HG02943 (cell line): ENCODE measurements around the gene PROSER3.
A peak's percentile ranks its signal among the peaks of the same experiment; 100 is the strongest.

Source experiments
- ATAC-seq: cut with Tn5 transposase; IDR thresholded peaks from one replicate; pipeline ENCODE4 v1.9.1; 2021; ENCODE audit warnings: mild to moderate bottlenecking, low read depth, moderate library complexity; ENCODE audit not compliant: unreplicated experiment

Gene PROSER3

DNA sequence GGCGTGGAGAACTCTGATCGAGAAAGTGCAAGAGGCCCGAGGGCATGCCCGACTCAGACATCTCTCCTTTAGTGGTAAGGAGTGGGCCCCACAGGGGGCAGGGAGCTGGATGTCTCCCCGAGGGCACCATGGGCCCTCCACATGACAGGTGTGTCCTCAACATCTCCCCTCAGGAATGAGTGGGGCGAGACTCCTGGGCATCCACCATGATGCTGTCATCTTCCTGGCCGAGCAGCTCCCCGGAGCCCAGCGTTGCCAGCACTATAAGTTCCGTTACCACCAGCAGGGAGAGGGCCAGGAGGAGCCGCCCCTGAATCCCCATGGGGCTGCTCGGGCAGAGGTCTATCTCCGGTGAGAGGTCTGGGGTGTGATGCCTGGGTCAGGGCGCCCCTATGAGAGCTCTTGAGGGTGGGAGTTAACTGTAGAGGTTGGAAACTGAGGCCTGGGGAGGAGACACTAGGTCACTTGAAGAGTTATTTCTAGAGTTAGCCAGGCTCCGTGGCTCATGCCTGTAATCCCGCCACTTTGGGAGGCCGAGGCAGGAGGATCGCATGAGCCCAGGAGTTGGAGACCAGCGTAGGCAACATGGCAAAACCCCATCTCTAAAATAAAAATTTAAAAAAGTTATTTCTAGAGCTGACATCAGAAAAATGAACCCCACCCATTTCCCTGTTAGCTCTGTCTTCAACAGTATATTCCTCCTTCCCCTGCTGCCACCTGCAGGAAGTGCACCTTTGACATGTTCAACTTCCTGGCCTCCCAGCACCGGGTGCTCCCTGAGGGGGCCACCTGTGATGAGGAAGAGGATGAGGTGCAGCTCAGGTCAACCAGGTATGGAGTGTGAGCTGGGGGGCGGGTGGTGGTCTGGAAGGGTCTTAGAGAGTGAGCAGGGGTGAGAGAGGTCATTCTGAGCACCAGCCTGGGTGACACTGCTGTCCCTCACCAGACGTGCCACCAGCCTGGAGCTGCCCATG lies 20.8 kb upstream of the PROSER3 start:
- no peak for ATAC-seq

DNA sequence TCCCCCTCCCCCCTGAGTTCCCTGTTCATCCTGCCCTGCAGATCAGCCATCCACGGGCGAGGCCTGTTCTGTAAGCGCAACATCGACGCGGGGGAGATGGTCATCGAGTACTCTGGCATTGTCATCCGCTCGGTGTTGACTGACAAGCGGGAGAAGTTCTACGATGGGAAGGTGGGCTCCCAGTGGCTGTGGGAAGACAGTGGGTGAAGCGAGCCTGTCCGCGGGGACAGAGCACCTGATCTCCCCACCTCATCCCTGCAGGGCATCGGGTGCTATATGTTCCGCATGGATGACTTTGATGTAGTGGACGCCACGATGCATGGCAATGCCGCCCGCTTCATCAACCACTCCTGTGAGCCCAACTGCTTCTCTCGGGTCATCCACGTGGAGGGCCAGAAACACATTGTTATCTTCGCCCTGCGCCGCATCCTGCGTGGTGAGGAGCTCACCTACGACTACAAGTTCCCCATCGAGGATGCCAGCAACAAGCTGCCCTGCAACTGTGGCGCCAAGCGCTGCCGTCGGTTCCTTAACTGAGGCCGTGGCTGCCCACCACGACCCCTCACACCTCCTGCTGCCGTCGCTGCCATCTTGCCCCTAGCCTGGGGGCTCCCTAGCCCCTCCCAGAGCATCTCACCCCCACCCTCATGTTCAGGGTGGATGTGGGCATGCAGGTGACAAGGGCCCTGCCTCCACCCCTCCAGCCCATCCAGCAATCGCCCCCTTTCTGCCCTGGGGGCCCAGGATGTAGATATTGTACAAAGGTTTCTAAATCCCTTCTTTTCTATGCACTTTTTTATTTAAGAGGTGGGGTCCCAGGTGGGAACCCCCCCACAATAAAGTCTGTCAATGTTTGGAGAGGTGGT lies 19.7 kb upstream of the PROSER3 start:
- ATAC-seq = no peak

DNA sequence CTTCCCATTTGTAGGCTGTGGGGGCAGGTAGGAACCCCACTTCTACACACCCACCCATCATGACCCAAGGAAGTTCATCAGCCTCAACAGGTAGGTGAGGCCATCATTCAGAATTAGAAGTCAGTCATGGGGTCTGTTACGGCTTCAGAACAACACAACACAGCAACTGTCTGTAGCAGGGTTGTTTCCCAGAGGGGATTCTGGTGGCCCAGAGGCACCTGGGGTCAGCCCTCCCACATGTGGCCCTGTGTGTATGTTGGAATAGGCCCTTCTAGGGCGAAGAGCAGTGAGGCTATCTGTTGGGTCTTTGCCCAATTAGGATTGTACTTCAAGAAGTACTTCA lies 19.1 kb upstream of the PROSER3 start:
- no peak for ATAC-seq

DNA sequence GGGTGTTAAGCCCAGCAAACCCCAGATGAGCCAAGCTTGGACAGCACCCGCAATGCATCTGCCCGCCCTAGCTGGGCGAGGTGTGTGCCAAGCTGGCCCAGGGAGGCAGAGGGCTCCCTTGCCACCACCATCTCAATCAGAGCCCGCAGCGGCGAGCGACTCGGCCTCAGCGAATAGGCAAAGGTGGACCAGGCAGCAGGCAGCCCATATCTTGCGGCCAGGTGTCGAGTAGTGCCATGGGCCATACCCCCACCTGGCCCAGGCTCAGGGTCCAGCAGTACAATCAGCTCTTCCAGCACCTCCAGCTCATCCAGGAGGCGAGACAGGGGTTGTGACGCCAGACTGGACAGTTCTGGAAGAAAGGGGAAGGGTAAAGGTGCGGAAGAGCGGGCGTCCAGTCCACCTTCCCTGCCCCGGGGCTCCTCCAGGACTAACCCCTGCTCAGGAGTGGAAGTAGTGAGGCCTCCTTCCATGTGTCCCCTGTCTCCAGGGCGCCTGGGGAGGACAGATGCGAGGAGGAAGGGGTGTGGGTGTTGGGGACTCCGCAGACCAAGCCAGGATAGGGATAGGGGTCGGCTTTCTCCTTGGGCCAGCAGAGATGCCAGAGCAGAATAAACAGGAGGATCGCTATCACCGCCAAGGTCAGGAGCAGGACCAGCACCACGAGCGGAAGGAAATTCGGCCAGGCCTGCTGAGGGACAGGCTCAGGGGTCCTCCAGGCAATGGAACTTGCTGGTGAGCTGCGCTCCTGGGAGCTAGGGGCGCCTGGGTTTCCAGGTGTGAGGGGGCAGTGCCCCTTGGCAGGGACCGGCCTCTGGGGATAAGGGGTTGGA lies 18.5 kb upstream of the PROSER3 start:
- ATAC-seq = no peak

DNA sequence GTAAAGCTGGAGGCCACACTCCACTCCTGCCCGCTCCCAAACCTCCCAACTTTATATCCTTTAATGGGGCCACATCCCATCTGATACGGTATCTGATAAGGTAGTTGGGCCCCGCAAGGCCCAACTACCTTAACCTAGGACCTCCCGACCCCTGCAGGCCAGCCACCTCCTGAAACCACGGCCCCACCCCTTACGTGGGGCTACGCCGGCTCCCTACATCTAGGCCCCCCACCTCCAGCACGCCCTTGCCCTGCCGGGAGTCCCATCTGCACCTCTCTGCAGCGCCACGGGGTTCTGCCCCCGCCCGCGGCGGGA lies 17.9 kb upstream of the PROSER3 start:
- no peak for ATAC-seq

DNA sequence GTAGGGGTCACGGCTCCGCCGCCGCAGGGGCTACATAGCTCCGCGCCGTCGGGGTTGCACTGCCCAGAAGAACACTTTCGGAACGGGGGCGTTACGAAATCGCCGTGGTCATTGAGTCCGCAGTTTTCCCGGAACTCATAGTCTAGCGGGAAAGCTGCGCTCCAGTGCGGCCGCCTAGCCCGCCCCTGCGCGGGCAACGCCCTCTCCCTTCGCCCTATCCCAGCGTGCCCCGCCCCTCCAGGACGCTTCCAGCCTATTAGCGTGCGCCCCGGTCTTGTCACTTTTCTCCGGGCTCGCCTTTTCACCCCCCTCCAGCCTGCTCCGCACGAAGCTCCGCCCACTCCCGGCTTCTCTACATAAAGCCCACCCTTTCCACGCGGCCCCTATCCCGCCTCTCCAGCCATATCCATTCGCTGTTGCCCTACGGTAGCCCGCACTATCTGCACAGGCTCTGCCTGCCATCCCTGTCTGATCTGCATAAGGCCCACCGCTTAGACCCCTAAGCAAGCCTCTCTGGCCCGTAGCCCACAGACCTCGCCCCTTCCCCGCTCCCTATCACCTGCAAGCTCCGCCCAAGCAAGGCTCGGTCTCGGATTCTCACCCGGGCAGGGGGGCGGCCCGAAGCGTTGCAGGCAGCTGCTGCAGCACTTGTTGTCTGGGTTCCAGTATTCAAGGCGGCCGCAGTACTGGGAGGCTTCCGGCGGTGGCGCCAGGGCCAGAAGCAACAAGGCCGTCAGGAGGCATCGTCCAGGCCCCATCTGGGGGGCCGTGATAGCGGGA lies 17.4 kb upstream of the PROSER3 start:
- peak; percentile 56 for ATAC-seq

DNA sequence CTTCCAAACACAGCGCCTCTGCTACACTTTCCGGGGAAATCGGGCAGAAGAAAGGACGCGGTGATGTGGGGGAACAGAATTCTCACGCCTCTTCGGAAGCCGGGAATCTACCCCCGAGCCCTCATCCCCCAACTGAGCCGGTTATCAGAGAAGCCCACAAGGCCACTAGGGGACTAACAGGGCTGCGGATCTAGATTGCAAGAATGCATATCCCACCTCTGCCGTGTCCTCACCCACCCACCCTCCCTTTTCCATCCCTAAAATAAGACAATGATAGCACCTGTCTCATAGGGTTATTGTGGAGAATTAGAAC lies 16.8 kb upstream of the PROSER3 start:
- no peak for ATAC-seq

DNA sequence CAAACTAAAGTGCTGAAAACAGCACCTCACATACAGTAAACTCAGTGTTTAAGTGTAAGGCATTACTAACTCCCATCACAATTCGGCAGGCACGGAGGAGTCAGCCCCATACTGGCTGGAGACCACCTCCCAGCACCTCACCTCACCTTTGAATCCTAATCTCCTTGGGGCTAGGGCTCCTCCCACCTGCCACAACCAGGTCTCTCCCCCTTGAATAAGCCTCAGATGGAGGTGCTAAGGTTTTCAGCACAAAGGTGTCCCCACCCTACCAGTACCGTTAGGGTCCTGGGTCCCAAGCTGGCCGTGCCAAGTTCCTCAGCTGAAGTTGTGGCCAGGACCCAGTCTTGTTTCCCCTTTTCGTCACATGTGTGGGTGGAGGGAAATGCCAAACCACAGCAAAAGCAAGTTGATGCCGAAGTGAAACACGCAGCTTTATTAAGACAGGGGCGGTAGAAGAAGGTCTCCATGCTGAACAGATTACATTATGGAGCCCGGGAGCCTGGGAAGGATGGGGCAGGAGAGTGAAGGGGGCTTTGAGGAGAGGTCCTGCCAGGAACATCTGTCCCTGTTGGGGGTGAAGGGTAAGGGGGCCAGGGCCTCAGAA lies 15.8 kb upstream of the PROSER3 start, which contains the start of gene IGFLR1:
Gene IGFLR1 (minus strand): TSS at position 332 of the 604 bp plus-strand sequence. CDS start 1,272 bp downstream, outside the sequence.
- no peak for ATAC-seq

DNA sequence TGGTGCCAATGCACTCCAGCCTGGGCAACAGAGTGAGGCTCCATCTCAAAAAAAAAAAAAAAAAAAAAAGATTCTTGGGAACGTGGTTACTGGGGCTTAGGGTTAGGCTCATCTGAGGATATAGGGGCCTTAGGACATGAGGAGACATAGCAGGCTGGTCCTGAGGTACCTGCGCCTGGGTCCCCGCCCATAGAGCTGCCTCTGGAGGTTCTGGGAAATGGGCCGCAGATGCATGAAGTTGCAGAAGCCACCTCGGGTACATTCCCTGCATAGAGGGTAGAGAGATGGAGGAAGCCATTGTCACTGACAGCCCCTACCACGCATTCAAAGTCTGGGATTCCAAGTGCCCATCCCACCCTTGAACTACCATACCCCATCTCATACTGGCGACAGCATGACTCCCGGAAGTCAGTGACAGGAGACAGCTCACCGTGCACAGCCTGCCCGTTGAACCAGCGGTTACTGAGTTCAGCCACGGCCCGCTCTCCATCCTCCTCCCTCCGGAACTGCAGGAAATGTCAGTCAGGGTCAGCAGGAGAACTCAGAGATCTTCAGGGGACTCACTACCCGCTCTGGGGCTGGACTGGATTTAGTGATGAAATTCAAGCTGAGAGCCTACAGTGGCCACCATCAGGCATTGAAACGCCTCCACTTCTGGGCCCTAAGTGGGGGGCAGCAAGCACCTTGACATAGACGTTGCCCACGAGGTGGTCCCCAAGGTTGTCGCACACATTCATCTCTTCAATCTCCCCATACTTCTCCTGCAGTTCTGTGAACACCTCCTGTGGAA lies 14.1 kb upstream of the PROSER3 start:
- ATAC-seq = no peak

DNA sequence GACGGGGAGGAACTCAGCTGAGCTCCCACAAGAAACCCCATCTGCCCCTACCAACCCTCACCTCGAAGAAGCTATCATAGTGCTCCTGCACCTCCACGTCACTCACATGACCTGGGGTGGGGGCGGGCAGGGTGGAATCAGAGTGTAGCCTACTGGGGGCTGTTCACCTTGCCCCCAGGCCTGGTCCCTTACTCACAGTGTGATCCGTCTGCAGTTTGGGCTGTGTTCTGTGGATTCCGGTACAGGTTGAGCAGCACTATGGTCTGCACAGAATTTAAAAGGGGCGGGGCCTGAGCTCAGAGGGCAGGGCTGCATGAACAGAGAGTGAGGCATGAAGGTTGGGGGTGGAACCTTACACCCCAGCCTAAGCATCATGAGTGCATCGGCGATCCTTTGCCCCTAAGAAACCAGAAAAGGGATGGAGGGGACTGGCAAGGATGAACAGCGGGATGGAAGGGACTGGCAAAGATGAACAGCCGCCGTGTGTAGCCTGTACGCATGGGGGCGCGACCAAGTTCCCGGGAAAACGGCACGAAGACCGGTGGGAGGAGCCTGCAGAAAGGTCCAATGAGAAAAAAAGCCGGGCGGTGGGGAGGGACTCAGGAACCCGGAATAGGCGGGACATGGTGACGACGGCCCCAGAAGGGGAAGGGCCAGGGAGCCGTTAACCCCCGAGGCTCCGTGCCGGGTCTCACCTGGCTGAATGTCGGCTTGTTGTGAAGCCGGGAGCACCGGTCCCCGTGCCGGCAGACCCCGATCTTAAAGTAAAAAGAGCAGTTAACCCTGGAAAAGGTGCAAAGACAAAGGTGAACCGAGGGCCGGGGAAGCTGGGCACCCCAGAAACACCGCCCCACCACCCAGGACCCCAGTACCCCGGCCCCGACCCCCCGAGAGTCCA lies 13.3 kb upstream of the PROSER3 start:
- ATAC-seq = no peak

DNA sequence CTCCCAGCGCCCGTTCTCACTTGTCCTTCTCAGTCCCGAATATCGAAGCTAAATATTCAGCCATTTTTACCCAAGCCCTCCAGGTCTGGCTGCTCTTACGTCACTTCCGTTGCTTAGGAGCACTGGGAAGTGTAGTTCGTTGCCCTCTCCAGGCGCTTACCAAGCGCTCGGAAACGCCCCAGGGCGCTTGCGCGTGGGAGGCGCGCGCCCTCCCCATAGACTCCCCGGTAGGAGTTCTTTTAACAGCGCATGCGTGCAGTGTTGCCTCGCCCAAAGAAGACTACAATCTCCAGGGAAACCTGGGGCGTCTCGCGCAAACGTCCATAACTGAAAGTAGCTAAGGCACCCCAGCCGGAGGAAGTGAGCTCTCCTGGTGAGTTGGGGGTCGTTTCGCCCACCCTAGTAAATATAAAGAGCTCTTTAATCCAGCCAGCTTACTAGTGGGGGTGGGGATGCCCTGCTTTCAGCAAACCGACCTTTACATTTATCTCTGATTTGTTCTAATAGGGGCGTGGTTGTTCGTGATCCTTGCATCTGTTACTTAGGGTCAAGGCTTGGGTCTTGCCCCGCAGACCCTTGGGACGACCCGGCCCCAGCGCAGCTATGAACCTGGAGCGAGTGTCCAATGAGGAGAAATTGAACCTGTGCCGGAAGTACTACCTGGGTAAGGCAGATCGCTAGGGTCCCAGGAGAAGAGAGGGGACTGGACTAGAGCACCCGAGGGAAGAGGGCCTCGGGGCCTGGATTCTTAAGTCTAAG lies 12.5 kb upstream of the PROSER3 start, which contains the start of the genes PSENEN and U2AF1L4:
Gene PSENEN (plus strand): TSS at position 324 of the 759 bp plus-strand sequence. CDS start 280 bp downstream, at position 604.
Gene U2AF1L4 (minus strand): TSS at position 91 of the 759 bp plus-strand sequence. CDS start 27 bp downstream, at position 64.
- peak; percentile 36 for ATAC-seq

DNA sequence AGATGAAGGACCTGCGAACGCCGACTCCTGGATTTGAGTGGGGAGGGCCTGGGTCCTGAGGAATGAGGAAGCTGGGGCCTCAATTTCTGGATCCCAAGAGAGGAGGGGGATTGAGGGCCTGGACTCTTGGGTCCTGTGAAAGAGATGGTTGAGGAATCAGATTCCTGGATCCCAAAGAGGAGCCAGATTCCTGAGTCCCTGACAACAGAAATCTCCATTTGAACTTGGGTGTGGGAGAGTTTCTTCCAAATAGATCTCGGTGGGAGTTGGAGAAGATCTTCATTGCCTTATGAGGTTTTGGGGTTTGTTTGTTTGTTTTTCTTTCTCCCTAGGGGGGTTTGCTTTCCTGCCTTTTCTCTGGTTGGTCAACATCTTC lies 11.9 kb upstream of the PROSER3 start:
- no peak for ATAC-seq

DNA sequence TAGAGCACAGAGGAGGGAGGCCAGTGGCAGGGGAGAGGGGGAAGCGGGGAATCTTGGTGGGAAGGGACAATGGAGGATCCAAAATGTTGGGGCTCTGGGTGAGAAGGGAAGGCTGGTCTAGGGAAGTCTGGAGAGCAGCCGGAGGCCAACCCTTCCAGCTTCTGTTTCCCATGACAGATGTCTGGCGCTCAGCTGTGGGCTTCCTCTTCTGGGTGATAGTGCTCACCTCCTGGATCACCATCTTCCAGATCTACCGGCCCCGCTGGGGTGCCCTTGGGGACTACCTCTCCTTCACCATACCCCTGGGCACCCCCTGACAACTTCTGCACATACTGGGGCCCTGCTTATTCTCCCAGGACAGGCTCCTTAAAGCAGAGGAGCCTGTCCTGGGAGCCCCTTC lies 11.4 kb upstream of the PROSER3 start:
- no peak for ATAC-seq

DNA sequence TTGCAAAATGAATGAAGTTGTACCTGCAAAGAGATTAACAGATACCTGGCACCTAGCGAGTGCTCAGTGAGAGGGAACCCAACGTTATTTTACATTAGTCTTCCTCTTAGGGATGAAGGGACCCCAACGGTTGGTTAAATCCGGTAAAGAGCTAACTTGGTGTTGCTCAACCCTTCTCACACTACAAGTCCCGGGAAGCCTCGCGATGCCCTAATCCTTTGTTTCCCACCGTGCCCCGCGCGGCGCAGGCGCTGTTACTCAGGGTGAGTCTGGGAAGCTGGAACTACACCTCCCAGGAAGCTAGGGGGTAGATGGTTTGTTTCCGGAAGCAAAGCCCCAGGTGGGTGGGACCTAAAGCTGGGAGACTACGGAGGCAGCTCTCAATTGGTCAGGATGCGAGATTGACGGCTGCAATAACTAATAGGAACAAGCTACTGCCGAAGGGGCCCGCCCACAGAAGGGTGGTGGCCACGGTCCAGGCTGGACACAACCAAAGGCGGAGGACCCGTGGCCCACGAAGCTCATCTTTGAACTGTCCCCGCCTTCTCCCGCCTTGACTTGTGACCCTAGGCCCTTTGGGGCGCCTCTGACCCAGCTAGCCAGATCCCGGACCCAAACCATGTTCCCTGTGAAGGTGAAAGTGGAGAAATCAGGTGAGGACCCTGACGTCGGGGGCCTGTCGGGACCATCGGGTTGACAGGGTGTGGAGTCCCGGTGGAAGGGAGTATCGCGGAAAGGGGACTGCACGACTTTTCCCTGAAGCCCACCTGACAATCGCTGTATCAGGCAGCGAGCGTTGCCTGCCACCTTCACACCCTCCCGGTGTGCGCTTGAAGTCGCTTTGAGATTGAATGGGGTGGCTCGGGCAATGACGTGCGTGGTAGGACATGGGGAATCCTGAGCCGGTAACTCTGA lies 9.6 kb upstream of the PROSER3 start, which contains the start of gene LIN37:
Gene LIN37 (plus strand): TSS at position 471 of the 915 bp plus-strand sequence. CDS start 149 bp downstream, at position 620.
- ATAC-seq = peak; percentile 61

DNA sequence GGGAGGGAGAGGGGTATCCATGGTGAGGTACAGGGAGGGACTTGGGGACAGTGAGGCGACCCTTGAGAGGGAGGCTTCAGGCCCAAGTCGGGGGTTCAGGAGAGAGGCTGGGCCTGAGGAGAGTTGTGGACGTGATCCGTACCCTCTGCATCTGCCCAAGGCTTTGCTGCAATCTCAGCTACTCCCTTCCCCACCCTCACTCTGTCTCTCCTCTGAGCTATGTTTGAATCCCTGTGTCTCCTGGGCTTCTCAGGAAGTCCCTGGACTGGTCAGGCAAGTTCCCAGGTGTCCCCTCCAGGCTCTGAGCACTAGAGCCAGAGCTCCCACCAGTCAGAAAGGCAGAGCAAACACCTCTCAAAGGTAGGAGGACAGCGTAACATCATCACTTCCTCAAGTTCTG lies 7.8 kb upstream of the PROSER3 start:
- no peak for ATAC-seq
